Measurements from ENCODE around the gene PRLR. TPM values are rescaled to one million over a fixed set of nuclear protein-coding genes. Genes with fewer than 3 reads are reported as not detected.

The PRLR gene
- total and polyA plus RNA-seq, 2 of the 8 experiments (the other 6 are each of a cell fraction or from before 2014, with no cell fraction given), result 0.53 to 2.5 TPM

DNA sequence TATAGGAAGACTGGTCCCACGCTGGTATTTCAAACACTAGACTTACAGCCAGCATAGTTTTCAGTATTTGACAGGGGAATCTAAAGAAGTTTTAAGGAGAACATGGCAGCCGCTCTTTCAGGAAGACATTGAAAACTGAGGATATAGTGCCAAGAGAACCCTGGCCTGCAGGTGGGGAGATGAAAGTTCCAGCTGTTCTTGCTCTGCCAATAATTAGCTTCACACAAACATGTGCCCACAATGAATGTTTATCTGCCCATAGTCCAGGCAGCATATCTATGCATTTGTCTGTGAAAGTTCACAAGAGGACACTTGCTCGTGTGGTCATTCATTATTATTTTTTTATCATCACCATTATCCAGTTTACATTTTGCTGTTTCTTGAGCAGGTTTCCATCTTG lies 134.9 kb downstream of the PRLR start (continued):
- no peak for TF ChIP-seq CHD7 (IDR thresholded peaks at IDR 0.05; ENCODE audit: insufficient replicate concordance, low read length)
- TF ChIP-seq EP300 (IDR thresholded peaks at IDR 0.05; ENCODE audit: borderline replicate concordance in 1 of 2, low read depth in 2 of 2, low read length in 2 of 2), result no peak
- no peak for TF ChIP-seq FOSL1 (IDR thresholded peaks at IDR 0.05; ENCODE audit: insufficient read depth, low read depth, low read length)
- no peak for TF ChIP-seq EGR1 (IDR thresholded peaks at IDR 0.05; ENCODE audit: borderline replicate concordance, low read depth, low read length)
- TF ChIP-seq SP4 (IDR thresholded peaks at IDR 0.05; ENCODE audit: low read length), result no peak
- no peak for TF ChIP-seq POLR2AphosphoS5 (IDR thresholded peaks at IDR 0.05; ENCODE audit: low read depth, low read length)
- TF ChIP-seq RFX5 (IDR thresholded peaks at IDR 0.05; ENCODE audit: borderline replicate concordance, low read depth, low read length), result no peak
- TF ChIP-seq SIRT6 (IDR thresholded peaks at IDR 0.05; ENCODE audit: low read length), result no peak
- TF ChIP-seq KDM1A (IDR thresholded peaks at IDR 0.05; ENCODE audit: borderline replicate concordance, low read length), result no peak
- no peak for TF ChIP-seq RAD21 (IDR thresholded peaks at IDR 0.05 in 1 of 2, conservative IDR thresholded peaks at IDR 0.05 in 1 of 2; ENCODE audit: low read depth in 2 of 2, low read length in 2 of 2)
- no peak for TF ChIP-seq CBX8 (IDR thresholded peaks at IDR 0.05; ENCODE audit: borderline replicate concordance, low read depth, low read length)
